HepG2 (cell line): ENCODE measurements around the gene OARD1. TPM values are rescaled to one million over a fixed set of nuclear protein-coding genes. Genes with fewer than 3 reads are reported as not detected.
A peak's percentile ranks its signal among the peaks of the same experiment; 100 is the strongest.

ENCODE experiments used
- ATAC-seq: fragments of 200-7000 bp; cut with Tn5 transposase; 3 replicates; pipeline ENCODE4 v1.9.1; 2020; ENCODE audit warnings: mild to moderate bottlenecking, moderate library complexity
- BruUV-seq: library from RNA; stranded (reverse); fragments of 400-500 nt; replicated peaks from 2 replicates; lab custom pipeline; 2021; lab: Mats Ljungman, UMichigan
- CTCF ChIA-PET: fragments of 300-600 bp; formaldehyde crosslinking; extraction: SDS; loops from one replicate; lab custom pipeline; 2021; ENCODE audit warnings: low total read pairs, inconsistent platforms, low intra/inter-chr PET ratio; lab: Yijun Ruan, JAX
- POLR2A ChIA-PET: fragments of 350-600 bp; sonication (Branson Sonifier 250); formaldehyde crosslinking; loops from one replicate; lab custom pipeline; 2020; ENCODE audit warnings: antibody characterized with exemption, inconsistent platforms; lab: Yijun Ruan, JAX
- DNase-seq: peaks from one replicate; pipeline ENCODE4 v3.0.0-alpha.2; 2015; ENCODE audit warnings: low spot score
- FAIRE-seq: peaks from 3 replicates; lab custom pipeline; 2011; peaks lifted over from hg19 to GRCh38; lab: Jason Lieb, UNC
- H2AFZ ChIP-seq: one replicate; pipeline ENCODE4 v1.6.1; 2011; ENCODE audit warnings: low read length, inconsistent platforms
- H3K27ac ChIP-seq: fragments of 300-600 bp; 3 replicates; pipeline ENCODE4 v1.8.0; 2011; ENCODE audit warnings: mixed run types, mild to moderate bottlenecking, mixed read lengths, low read length, inconsistent platforms; ENCODE audit not compliant: insufficient read depth; ENCODE audit errors: extremely low read length
- H3K27me3 ChIP-seq, 2 experiments: fragments of 200-600 bp in 1 of 2; 2 replicates in 1 of 2; 3 replicates in 1 of 2; pipeline versions ENCODE4 v1.6.0 to v1.8.0; 2011; ENCODE audit warnings: low read length in 2 of 2, mild to moderate bottlenecking in 2 of 2, moderate library complexity in 2 of 2, inconsistent platforms in 1 of 2; ENCODE audit not compliant: insufficient read depth in 2 of 2, control insufficient read depth in 1 of 2
- H3K36me3 ChIP-seq, 2 experiments: fragments of 200-600 bp in 1 of 2; replicated peaks in 1 of 2; 2 replicates in 1 of 2; 3 replicates in 1 of 2; pipeline versions ENCODE4 v1.5.1 to v1.8.0; 2011; ENCODE audit warnings: low read length in 2 of 2, inconsistent platforms in 1 of 2; ENCODE audit not compliant: insufficient read depth in 2 of 2, control insufficient read depth in 1 of 2
- H3K4me1 ChIP-seq: 2 replicates; pipeline ENCODE4 v1.5.1; 2012; ENCODE audit warnings: low read length, inconsistent platforms; ENCODE audit not compliant: insufficient read depth
- H3K4me2 ChIP-seq: 2 replicates; pipeline ENCODE4 v1.6.0; 2011; ENCODE audit warnings: low read depth, low read length, inconsistent platforms
- H3K4me3 ChIP-seq, 3 experiments: fragments of 200-600 bp in 1 of 3; sonication (generic), shearing (Covaris generic) in 1 of 3; replicated peaks in 1 of 3; 2 replicates each; pipeline ENCODE4 v1.5.1; 2011 to 2016; ENCODE audit warnings: low read length in 3 of 3, inconsistent platforms in 2 of 3, low read depth in 2 of 3, mild to moderate bottlenecking in 2 of 3, control low read depth in 1 of 3, mixed read lengths in 1 of 3; ENCODE audit not compliant: insufficient read depth in 1 of 3
- H3K79me2 ChIP-seq: one replicate; pipeline ENCODE4 v1.6.1; 2011; ENCODE audit warnings: low read length, inconsistent platforms; ENCODE audit not compliant: insufficient read depth
- H3K9ac ChIP-seq: 2 replicates; pipeline ENCODE4 v1.6.0; 2011; ENCODE audit warnings: mild to moderate bottlenecking, low read depth, low read length, inconsistent platforms; ENCODE audit not compliant: insufficient read depth
- H3K9me3 ChIP-seq: 2 replicates; pipeline ENCODE4 v1.5.1; 2012; ENCODE audit warnings: mild to moderate bottlenecking, low read length
- H4K20me1 ChIP-seq: 2 replicates; pipeline ENCODE4 v1.6.0; 2011; ENCODE audit warnings: inconsistent platforms, mild to moderate bottlenecking, low read length, moderate library complexity; ENCODE audit not compliant: insufficient read depth
- CEBPG ChIP-seq: IDR thresholded peaks from 2 replicates; pipeline ENCODE4 v1.6.1; 2016
- HNF4A ChIP-seq: sonication (generic); formaldehyde crosslinking; IDR thresholded peaks from 2 replicates; pipeline ENCODE4 v1.4.0; 2020; ENCODE audit warnings: missing genetic modification reagents
- HNRNPL ChIP-seq: fragments of 200-400 bp; formaldehyde crosslinking; IDR thresholded peaks from 2 replicates; pipeline ENCODE4 v1.6.1; 2017; ENCODE audit warnings: mild to moderate bottlenecking, low read depth, low read length
- MATR3 ChIP-seq: sonication (generic); formaldehyde crosslinking; IDR thresholded peaks from 2 replicates; pipeline ENCODE4 v1.4.0; 2020; ENCODE audit warnings: missing genetic modification reagents
- NFE2L2 ChIP-seq: fragments of 150-350 bp; IDR thresholded peaks from 2 replicates; pipeline ENCODE4 v1.6.1; 2014; ENCODE audit warnings: low read length
- SOX13 ChIP-seq, 3 experiments: fragments of 450-650 bp in 1 of 3; sonication (generic) in 1 of 3; formaldehyde crosslinking in 1 of 3; IDR thresholded peaks in 2 of 3; conservative IDR thresholded peaks in 1 of 3; 2 replicates each; pipeline versions ENCODE4 v1.5.0 to v1.6.1; 2016 to 2020; ENCODE audit warnings: antibody characterized with exemption in 1 of 3, mild to moderate bottlenecking in 1 of 3, missing compliant biosample characterization in 1 of 3, missing genetic modification reagents in 1 of 3, moderate library complexity in 1 of 3
- SP4 ChIP-seq: sonication (generic); formaldehyde crosslinking; IDR thresholded peaks from 2 replicates; pipeline ENCODE4 v1.8.1; 2023; ENCODE audit warnings: mild to moderate bottlenecking, missing genetic modification reagents
- ZNF441 ChIP-seq: sonication (generic); formaldehyde crosslinking; IDR thresholded peaks from 2 replicates; pipeline ENCODE4 v1.7.0; 2021; ENCODE audit warnings: missing genetic modification reagents, borderline replicate concordance
- WGBS: methylation state at CpG from one replicate; pipeline ENCODE4 v1.1.6; 2017; ENCODE audit warnings: low lambda C conversion rate; 5-methylcytosine and 5-hydroxymethylcytosine counted together
- in situ Hi-C: cut with HindIII; loops from 2 replicates; pipeline ENCODE4 v1.10.0; 2017; ENCODE audit warnings: low pct_unique_long_range_greater_than_20kb; ENCODE audit not compliant: extremely low pct_ligation_motif_present
- intact Hi-C: fragments of 100-400 bp; cut with micrococcal nuclease; formaldehyde crosslinking; loops from one replicate; pipeline ENCODE4 v1.10.0; 2022; ENCODE audit not compliant: unreplicated experiment
- polyA plus RNA-seq, 8 experiments: library from polyadenylated mRNA; depleted of rRNA in 3 of 8; stranded (reverse) in 7 of 8; unstranded in 1 of 8; fragments of >200 nt; fragmentation: Illumina TruSeq in 4 of 8; extraction: Trizol in 4 of 8; gene quantifications; 2 replicates each; pipeline versions ENCODE4 v1.2.1 to v1.2.3, GENCODE V29; 2011 to 2016; ENCODE audit warnings: low read depth in 4 of 8, missing spikeins in 1 of 8, mixed read lengths in 1 of 8; ENCODE audit not compliant: insufficient read depth in 1 of 8
- total RNA-seq, 5 experiments: library from RNA; depleted of rRNA; stranded (reverse); fragments of >200 nt; fragmentation: Illumina TruSeq; extraction: Trizol; gene quantifications; 2 replicates each; pipeline ENCODE4 v1.2.3, GENCODE V29; 2016; ENCODE audit warnings: low read depth in 1 of 5
- TF ChIP-seq, protein P1 (sequence below): sonication (generic); formaldehyde crosslinking; IDR thresholded peaks from 2 replicates; pipeline ENCODE4 v1.4.0; 2020; ENCODE audit warnings: missing genetic modification reagents

The OARD1 gene
- total and polyA plus RNA-seq, 2 of the 13 experiments (the other 11 are each of a cell fraction or from before 2014, with no cell fraction given) = 18.4 to 49.0 TPM

DNA sequence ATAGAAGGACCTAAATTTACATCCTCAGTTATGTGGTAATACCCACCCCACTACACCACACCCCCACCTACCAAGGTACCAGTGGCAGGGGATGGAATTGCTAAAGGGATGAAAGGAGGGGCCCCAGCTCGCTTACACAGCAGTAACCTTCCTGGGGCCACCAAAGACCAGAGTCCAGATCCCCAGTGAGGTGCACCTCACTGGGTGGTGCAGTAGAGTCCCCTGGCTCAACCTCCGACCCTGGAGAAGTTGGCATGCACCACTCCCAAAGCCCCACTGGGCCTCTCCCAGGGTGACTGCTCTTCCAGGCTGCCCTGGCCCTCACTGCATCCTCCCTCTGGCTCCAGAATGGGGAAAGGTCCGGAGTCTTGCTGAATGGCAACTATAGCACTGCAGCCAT is 34.0 kb downstream of the OARD1 start:
- Histone ChIP-seq H3K9ac (no peak overlapping the region), H3K9me3 (no peaks in the 10 kb centered on the region), H4K20me1 (no peaks in the 10 kb centered on the region), H3K79me2 (no peaks in the 10 kb centered on the region), H3K4me1 (peaks cover 78% of the 10 kb centered on the region), H3K27ac (no peak overlapping the region), H3K27me3 (no peaks in the 10 kb centered on the region), H3K4me3 (no peak overlapping the region; a peak in 1 of 6 replicates), H2AFZ (no peak overlapping the region), H3K36me3 (peaks cover 0 to 1% of the 10 kb centered on the region in 2 experiments; a peak in 1 of 5 replicates), H3K4me2 (peak overlapping the region; percentile 29; the same call in 1 of the 2 replicates)
- in situ Hi-C loops (loop anchor here (25.0 kb wide), 1 partner anchor 701 kb away; no protein-coding TSS in a partner anchor), intact Hi-C loops (no loop called here)
- ChIA-PET POLR2A (no interaction called here), CTCF (interaction anchor here (3.3 kb wide), 1 partner anchor 27 kb away, joined by 25 read pairs; no protein-coding TSS in a partner anchor)
- ATAC-seq = no peak
- TF ChIP-seq SP4 (no peak), HNF4A (CRISPR knock-in tag) (peak; percentile 48; the same call in 1 of the 2 replicates), NFE2L2 (no peak), MATR3 (no peak), SOX13 (IDR thresholded peaks at IDR 0.05) (no peak), SOX13 (CRISPR knock-in tag; conservative IDR thresholded peaks at IDR 0.05 in 1 of 2, IDR thresholded peaks at IDR 0.05 in 1 of 2) (0 out of 4 replicates have a peak, but pooled peaks of 1 of the 2 experiments have one; percentile 8), ZNF441 (no peak), HNRNPL (0 out of 2 replicates have a peak, but pooled peaks have one; percentile 58), CEBPG (CRISPR knock-in tag) (0 out of 2 replicates have a peak, but pooled peaks have one; percentile 16)
- TF ChIP-seq, protein P1, sequence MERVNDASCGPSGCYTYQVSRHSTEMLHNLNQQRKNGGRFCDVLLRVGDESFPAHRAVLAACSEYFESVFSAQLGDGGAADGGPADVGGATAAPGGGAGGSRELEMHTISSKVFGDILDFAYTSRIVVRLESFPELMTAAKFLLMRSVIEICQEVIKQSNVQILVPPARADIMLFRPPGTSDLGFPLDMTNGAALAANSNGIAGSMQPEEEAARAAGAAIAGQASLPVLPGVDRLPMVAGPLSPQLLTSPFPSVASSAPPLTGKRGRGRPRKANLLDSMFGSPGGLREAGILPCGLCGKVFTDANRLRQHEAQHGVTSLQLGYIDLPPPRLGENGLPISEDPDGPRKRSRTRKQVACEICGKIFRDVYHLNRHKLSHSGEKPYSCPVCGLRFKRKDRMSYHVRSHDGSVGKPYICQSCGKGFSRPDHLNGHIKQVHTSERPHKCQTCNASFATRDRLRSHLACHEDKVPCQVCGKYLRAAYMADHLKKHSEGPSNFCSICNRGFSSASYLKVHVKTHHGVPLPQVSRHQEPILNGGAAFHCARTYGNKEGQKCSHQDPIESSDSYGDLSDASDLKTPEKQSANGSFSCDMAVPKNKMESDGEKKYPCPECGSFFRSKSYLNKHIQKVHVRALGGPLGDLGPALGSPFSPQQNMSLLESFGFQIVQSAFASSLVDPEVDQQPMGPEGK (CRISPR knock-in tag) = 0 out of 2 replicates have a peak, but pooled peaks have one; percentile 34
- no peak for DNase-seq
- no TSS peak for BruUV-seq
- FAIRE-seq = no peak
- WGBS = 92% methylated on average over 2 of the region's 3 CpGs
